Calu3 (cell line): ENCODE measurements around the gene GRXCR1. TPM values are rescaled to one million over a fixed set of nuclear protein-coding genes. Genes with fewer than 3 reads are reported as not detected.

Experiments
- BruUV-seq: library from RNA; stranded (reverse); fragments of 400-500 nt; replicated peaks from 2 replicates; lab custom pipeline; 2021; lab: Mats Ljungman, UMichigan
- CTCF ChIA-PET: fragments of 300-600 bp; sonication (Branson Sonifier 250); formaldehyde crosslinking; loops from one replicate; lab custom pipeline; 2022; ENCODE audit warnings: antibody characterized with exemption; lab: Charles Lee
- DNase-seq: peaks from one replicate; pipeline ENCODE4 v3.0.0; 2022
- H3K27ac Mint-ChIP-seq: one replicate; pipeline ENCODE4 v1.8.0; 2022; ENCODE audit warnings: mixed read lengths; ENCODE audit not compliant: unreplicated experiment
- H3K27me3 Mint-ChIP-seq: one replicate; pipeline ENCODE4 v1.8.0; 2022; ENCODE audit warnings: mixed read lengths; ENCODE audit not compliant: unreplicated experiment
- H3K36me3 Mint-ChIP-seq: one replicate; pipeline ENCODE4 v1.8.0; 2022; ENCODE audit warnings: mild to moderate bottlenecking, moderate library complexity, mixed read lengths; ENCODE audit not compliant: insufficient read depth, unreplicated experiment
- H3K4me1 Mint-ChIP-seq: one replicate; pipeline ENCODE4 v1.8.0; 2022; ENCODE audit warnings: mild to moderate bottlenecking, low read depth, mixed read lengths; ENCODE audit not compliant: unreplicated experiment
- H3K4me3 Mint-ChIP-seq: one replicate; pipeline ENCODE4 v1.8.0; 2022; ENCODE audit warnings: mild to moderate bottlenecking, low read depth, moderate library complexity, mixed read lengths; ENCODE audit not compliant: unreplicated experiment
- H3K9me3 Mint-ChIP-seq: one replicate; pipeline ENCODE4 v1.8.0; 2022; ENCODE audit warnings: low read depth, mixed read lengths; ENCODE audit not compliant: unreplicated experiment
- intact Hi-C: fragments of 100-400 bp; cut with micrococcal nuclease; formaldehyde crosslinking; loops from one replicate; pipeline ENCODE4 v1.10.0; 2022; ENCODE audit not compliant: unreplicated experiment
- total RNA-seq: library from RNA; stranded (reverse); gene quantifications from 2 replicates; pipeline ENCODE4 v1.2.3, GENCODE V29; 2022
- TF ChIP-seq, protein P1 (sequence below): fragments of 200-600 bp; IDR thresholded peaks from one replicate; pipeline ENCODE4 v1.8.0; 2022; ENCODE audit warnings: antibody characterized with exemption; ENCODE audit not compliant: unreplicated experiment

GRXCR1 gene
- total RNA-seq, 1 experiment from 2014 or later: not detected

GRCh38 chr4:42878863-42879262 lies 13.7 kb upstream of the GRXCR1 start:
- CTCF ChIA-PET: interaction anchor here (0.5 kb wide), 1 partner anchor 329 kb away, joined by 3 read pairs; no protein-coding TSS in a partner anchor
- intact Hi-C loops: no loop called here
- no peaks in the 10 kb centered on the region for H3K27me3 Mint-ChIP-seq

DNA sequence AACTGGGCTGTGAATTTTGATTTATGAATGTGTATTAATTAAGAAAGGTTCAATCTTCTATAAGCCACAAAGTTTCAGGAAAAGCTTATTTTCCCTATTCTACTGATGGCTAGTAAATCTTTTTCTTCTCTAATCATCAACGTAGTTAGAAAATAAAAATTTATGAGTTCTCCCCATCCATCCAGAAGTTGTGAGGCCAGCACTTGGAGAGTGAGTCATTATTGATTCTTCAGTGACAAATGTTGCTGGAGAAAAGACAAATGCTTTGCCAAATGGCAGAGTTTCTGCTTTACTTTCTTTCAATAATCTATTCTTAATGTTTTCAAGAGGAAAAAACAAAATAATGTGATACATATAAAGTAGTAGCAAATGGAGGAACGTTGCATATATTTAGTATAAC lies 11.3 kb upstream of the GRXCR1 start:
- CTCF ChIA-PET: no interaction called here
- Mint-ChIP-seq H3K27me3 (no peaks in the 10 kb centered on the region), H3K4me1 (no peaks in the 10 kb centered on the region), H3K27ac (no peak overlapping the region), H3K4me3 (no peak overlapping the region), H3K36me3 (no peaks in the 10 kb centered on the region), H3K9me3 (peaks cover 2% of the 10 kb centered on the region)
- DNase-seq: no peak
- TF ChIP-seq, protein P1, sequence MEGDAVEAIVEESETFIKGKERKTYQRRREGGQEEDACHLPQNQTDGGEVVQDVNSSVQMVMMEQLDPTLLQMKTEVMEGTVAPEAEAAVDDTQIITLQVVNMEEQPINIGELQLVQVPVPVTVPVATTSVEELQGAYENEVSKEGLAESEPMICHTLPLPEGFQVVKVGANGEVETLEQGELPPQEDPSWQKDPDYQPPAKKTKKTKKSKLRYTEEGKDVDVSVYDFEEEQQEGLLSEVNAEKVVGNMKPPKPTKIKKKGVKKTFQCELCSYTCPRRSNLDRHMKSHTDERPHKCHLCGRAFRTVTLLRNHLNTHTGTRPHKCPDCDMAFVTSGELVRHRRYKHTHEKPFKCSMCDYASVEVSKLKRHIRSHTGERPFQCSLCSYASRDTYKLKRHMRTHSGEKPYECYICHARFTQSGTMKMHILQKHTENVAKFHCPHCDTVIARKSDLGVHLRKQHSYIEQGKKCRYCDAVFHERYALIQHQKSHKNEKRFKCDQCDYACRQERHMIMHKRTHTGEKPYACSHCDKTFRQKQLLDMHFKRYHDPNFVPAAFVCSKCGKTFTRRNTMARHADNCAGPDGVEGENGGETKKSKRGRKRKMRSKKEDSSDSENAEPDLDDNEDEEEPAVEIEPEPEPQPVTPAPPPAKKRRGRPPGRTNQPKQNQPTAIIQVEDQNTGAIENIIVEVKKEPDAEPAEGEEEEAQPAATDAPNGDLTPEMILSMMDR: no peak
- no TSS peak for BruUV-seq
- intact Hi-C loops: no loop called here

More at GRCh38 chr4:42878863-42879262, 13.7 kb upstream of the GRXCR1 start:
- BruUV-seq: no TSS peak
- Mint-ChIP-seq H3K9me3 (peaks cover 2% of the 10 kb centered on the region), H3K36me3 (no peaks in the 10 kb centered on the region), H3K27ac (no peak overlapping the region), H3K4me1 (no peaks in the 10 kb centered on the region), H3K4me3 (no peak overlapping the region)
- DNase-seq: no peak
- TF ChIP-seq, protein P1: no peak

DNA sequence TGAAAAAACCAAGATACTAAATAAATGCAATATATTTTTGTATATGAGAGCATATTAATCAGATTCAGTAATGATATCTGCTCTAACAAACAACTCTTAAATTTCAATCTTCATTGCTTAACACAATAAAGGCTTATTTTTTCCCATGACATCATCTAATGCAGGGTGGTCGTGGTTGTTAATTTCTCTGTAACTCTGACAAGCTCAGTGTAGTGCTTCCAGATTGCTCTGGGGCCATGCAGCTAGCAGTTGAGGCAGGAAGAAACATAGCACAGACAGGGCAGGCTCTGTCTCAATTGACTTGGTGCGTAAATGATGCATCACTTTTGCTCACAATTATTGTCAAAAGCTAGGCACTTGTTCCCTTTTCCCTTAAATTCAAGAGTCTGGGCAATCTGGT lies 869 bp upstream of the GRXCR1 start:
- H3K4me3 Mint-ChIP-seq: no peak overlapping the region
- TF ChIP-seq, protein P1: no peak
- BruUV-seq: no TSS peak
- CTCF ChIA-PET: no interaction called here
- no peaks in the 10 kb centered on the region for H3K36me3 Mint-ChIP-seq
- no peaks in the 10 kb centered on the region for H3K27me3 Mint-ChIP-seq
- peaks cover 6% of the 10 kb centered on the region for H3K9me3 Mint-ChIP-seq
- H3K4me1 Mint-ChIP-seq: no peaks in the 10 kb centered on the region
- H3K27ac Mint-ChIP-seq: no peak overlapping the region
- DNase-seq: no peak
- intact Hi-C loops: no loop called here

DNA sequence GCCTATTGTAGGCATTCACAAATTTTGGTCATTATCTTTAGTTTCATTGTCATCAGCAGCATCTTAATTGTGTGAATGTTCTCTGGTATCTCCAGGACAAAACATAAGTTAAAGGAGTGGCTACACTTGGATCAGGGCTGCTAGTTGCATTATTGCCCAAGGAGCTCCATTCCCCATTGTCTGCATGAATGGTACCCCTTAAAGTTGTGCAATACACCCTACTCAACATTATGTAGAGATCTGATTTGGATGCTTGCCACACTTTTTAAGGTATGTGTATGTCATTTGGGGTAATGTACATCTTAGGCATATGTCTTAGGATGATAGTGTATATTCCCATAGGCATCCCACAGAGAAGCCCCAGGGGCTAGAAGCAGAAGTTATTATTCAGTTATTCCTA lies 2.9 kb downstream of the GRXCR1 start:
- no TSS peak for BruUV-seq
- Mint-ChIP-seq H3K27ac (no peak overlapping the region), H3K27me3 (no peaks in the 10 kb centered on the region), H3K9me3 (peaks cover 4% of the 10 kb centered on the region), H3K4me1 (no peaks in the 10 kb centered on the region), H3K4me3 (no peak overlapping the region), H3K36me3 (no peaks in the 10 kb centered on the region)
- TF ChIP-seq, protein P1: no peak
- intact Hi-C loops: no loop called here
- no peak for DNase-seq
- CTCF ChIA-PET: no interaction called here
